Measurements from ENCODE around the gene APOA1. TPM values are rescaled to one million over a fixed set of nuclear protein-coding genes. Genes with fewer than 3 reads are reported as not detected.

Gene APOA1
- polyA plus RNA-seq, 1 donor (not counting 4 experiments of a cell fraction or from before 2014, with no cell fraction given): not detected

GRCh38 chr11:116788975-116789374 lies 48.4 kb downstream of the APOA1 start:
- no peak overlapping the region for H3K4me2 ChIP-seq (ENCODE audit: control insufficient read depth, extremely low read depth, insufficient read depth, low read depth, low read length)
- TF ChIP-seq CTCF (optimal IDR thresholded peaks at IDR 0.05 in 1 of 3, IDR thresholded peaks at IDR 0.05 in 1 of 3, conservative IDR thresholded peaks at IDR 0.05 in 1 of 3; ENCODE audit: extremely low read depth in 1 of 3, insufficient read depth in 2 of 3, low read length in 3 of 3) (no peak), EZH2 (IDR thresholded peaks at IDR 0.05; ENCODE audit: low read length) (no peak)
- no peak for FAIRE-seq

GRCh38 chr11:116788534-116788933 lies 48.9 kb downstream of the APOA1 start:
- peak overlapping the region; percentile 74 for H3K27ac ChIP-seq (ENCODE audit: control insufficient read depth, insufficient read depth, low read length)
- H3K9ac ChIP-seq (ENCODE audit: control insufficient read depth, extremely low read depth, insufficient read depth, low read length): peak overlapping the region; percentile 84
- H3K27me3 ChIP-seq (ENCODE audit: control insufficient read depth, extremely low read depth, insufficient read depth, low read length): no peaks in the 10 kb centered on the region
- peaks cover 21 to 28% of the 10 kb centered on the region in 2 experiments for H3K36me3 ChIP-seq (ENCODE audit: control insufficient read depth in 2 of 2, extremely low read depth in 1 of 2, insufficient read depth in 2 of 2, low read length in 2 of 2)
- peak overlapping the region; percentile 88 to 90 (median 89) for H3K4me3 ChIP-seq (ENCODE audit: control insufficient read depth in 2 of 3, extremely low read depth in 1 of 3, insufficient read depth in 2 of 3, low read depth in 1 of 3, low read length in 3 of 3)
- H3K4me1 ChIP-seq (ENCODE audit: control insufficient read depth, extremely low read depth, insufficient read depth, low read length): peaks cover 23% of the 10 kb centered on the region
- no peak for DNase-seq (ENCODE audit: low read depth, low spot score)
- dilution Hi-C loops (cut with MboI; ENCODE audit: extremely low pct_ligation_motif_present, low sequenced_read_pairs): no loop called here
- H3K9me3 ChIP-seq (ENCODE audit: control insufficient read depth, low read depth, low read length): no peaks in the 10 kb centered on the region
- no peak for FAIRE-seq
- peak overlapping the region; percentile 98 for H2AFZ ChIP-seq (ENCODE audit: control insufficient read depth, low read length)
- TF ChIP-seq EZH2 (IDR thresholded peaks at IDR 0.05; ENCODE audit: low read length) (no peak), CTCF (optimal IDR thresholded peaks at IDR 0.05 in 1 of 3, IDR thresholded peaks at IDR 0.05 in 1 of 3, conservative IDR thresholded peaks at IDR 0.05 in 1 of 3; ENCODE audit: extremely low read depth in 1 of 3, insufficient read depth in 2 of 3, low read length in 3 of 3) (no peak)
- no peaks in the 10 kb centered on the region for H4K20me1 ChIP-seq (ENCODE audit: control insufficient read depth, extremely low read depth, insufficient read depth, low read length)
- H3K4me2 ChIP-seq (ENCODE audit: control insufficient read depth, extremely low read depth, insufficient read depth, low read depth, low read length): peak overlapping the region; percentile 97
- H3K9me1 ChIP-seq (ENCODE audit: control insufficient read depth, extremely low read depth, insufficient read depth, low read length): no peaks in the 10 kb centered on the region
- peaks cover 15% of the 10 kb centered on the region for H3K79me2 ChIP-seq (ENCODE audit: control insufficient read depth, insufficient read depth, low read length)

More at GRCh38 chr11:116788975-116789374, 48.4 kb downstream of the APOA1 start:
- dilution Hi-C loops (cut with MboI; ENCODE audit: extremely low pct_ligation_motif_present, low sequenced_read_pairs): no loop called here
- H3K27ac ChIP-seq (ENCODE audit: control insufficient read depth, insufficient read depth, low read length): no peak overlapping the region
- H3K9ac ChIP-seq (ENCODE audit: control insufficient read depth, extremely low read depth, insufficient read depth, low read length): no peak overlapping the region
- H4K20me1 ChIP-seq (ENCODE audit: control insufficient read depth, extremely low read depth, insufficient read depth, low read length): no peaks in the 10 kb centered on the region
- no peak overlapping the region for H3K4me3 ChIP-seq (ENCODE audit: control insufficient read depth in 2 of 3, extremely low read depth in 1 of 3, insufficient read depth in 2 of 3, low read depth in 1 of 3, low read length in 3 of 3)
- H2AFZ ChIP-seq (ENCODE audit: control insufficient read depth, low read length): no peak overlapping the region
- DNase-seq (ENCODE audit: low read depth, low spot score): no peak
- H3K4me1 ChIP-seq (ENCODE audit: control insufficient read depth, extremely low read depth, insufficient read depth, low read length): peaks cover 25% of the 10 kb centered on the region
- peaks cover 20 to 27% of the 10 kb centered on the region in 2 experiments for H3K36me3 ChIP-seq (ENCODE audit: control insufficient read depth in 2 of 2, extremely low read depth in 1 of 2, insufficient read depth in 2 of 2, low read length in 2 of 2)
- H3K79me2 ChIP-seq (ENCODE audit: control insufficient read depth, insufficient read depth, low read length): peaks cover 15% of the 10 kb centered on the region
- H3K9me1 ChIP-seq (ENCODE audit: control insufficient read depth, extremely low read depth, insufficient read depth, low read length): no peaks in the 10 kb centered on the region
- H3K9me3 ChIP-seq (ENCODE audit: control insufficient read depth, low read depth, low read length): no peaks in the 10 kb centered on the region
- no peaks in the 10 kb centered on the region for H3K27me3 ChIP-seq (ENCODE audit: control insufficient read depth, extremely low read depth, insufficient read depth, low read length)
